ENCODE results near the gene CCDC81. TPM values are rescaled to one million over a fixed set of nuclear protein-coding genes. Genes with fewer than 3 reads are reported as not detected.
"Not testable (repeated sequence)": the region's sequence is repeated elsewhere in the genome, so short reads cannot be mapped to it uniquely, and the experiment has no call there.

The CCDC81 gene
- 1 to 10 TPM in 1 of 2 donors, under 1 TPM in 1; 0.67 to 2.8 TPM for total RNA-seq

DNA sequence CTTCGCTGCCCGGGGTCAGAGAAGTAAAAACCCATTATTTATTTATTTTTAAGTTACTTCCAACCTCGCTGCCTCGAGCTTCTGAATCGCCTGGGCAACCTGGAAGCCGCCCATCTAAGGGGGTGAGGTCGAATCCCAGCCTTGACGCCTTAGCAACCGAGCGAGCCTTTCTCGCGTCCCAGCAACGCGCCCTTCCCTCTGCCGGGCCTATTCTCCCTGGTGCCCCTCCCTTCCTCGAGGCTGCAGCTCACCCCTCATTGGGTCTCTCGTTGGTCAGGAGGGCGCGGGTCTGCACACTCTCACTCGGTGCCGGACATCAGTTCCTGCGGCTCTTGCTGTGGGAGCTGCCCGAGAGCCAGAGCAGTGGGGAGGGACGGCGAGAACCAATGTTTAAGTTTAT, at the start of gene CCDC81:
Gene CCDC81 (plus strand): TSS at position 302 of the 400 bp plus-strand sequence. CDS start 277 bp downstream, outside the sequence.
- H3K4me3 Mint-ChIP-seq, result no peak within 1 kb of the TSS
- H3K9me3 Mint-ChIP-seq, result peaks cover 4% of the 10 kb centered on the region
- DNase-seq (ENCODE audit: low spot score) (no peak), ATAC-seq (no peak)
- H3K4me1 Mint-ChIP-seq (ENCODE audit: low read depth in 2 of 2), result peaks cover 0 to 18% of the 10 kb centered on the region in 2 donors
- H3K27ac Mint-ChIP-seq, result no peak within 1 kb of the TSS
- H3K27me3 Mint-ChIP-seq, result peaks cover 7 to 14% of the 10 kb centered on the region in 2 donors
- H3K36me3 Mint-ChIP-seq, result no peaks in the 10 kb centered on the region

DNA sequence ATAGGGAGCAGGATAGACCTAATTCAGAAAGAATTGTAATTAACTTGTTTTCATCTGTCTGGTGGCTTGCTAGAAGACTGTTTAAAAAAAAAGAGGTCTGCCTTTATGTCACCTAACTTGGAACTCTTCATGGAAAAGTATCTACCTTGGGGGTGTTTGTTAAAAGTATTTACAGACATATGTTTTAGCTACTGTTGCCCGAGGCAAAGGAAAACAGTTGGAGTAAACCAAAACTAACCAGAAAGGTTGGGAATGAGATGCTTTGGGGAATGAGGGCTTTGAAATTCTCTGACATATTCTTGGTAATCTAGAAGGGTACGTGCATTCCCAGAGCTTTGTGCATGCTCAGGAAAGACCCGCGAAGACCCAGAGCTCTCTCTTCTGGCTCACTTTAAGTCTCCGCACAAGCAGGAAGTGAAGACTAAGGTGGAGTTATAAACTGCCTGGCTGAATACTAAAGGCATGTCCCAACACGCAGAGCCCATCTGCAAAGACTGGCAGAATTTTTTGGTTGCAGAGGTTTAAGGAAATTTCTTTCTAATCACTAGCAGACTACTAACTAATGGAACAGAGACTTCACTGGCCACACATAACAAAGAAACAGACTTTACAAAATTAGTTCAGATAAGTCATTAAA, 39.4 kb upstream of the CCDC81 start:
- Mint-ChIP-seq H3K27ac (peak overlapping the region in 1 of 2 donors; percentile 5), H3K9me3 (no peaks in the 10 kb centered on the region), H3K4me3 (no peak overlapping the region), H3K27me3 (no peaks in the 10 kb centered on the region), H3K4me1 (ENCODE audit: low read depth in 2 of 2) (peaks cover 10 to 14% of the 10 kb centered on the region in 2 donors), H3K36me3 (peaks cover 18% of the 10 kb centered on the region)
- DNase-seq (ENCODE audit: low spot score), result no peak
- ATAC-seq, result no peak

DNA sequence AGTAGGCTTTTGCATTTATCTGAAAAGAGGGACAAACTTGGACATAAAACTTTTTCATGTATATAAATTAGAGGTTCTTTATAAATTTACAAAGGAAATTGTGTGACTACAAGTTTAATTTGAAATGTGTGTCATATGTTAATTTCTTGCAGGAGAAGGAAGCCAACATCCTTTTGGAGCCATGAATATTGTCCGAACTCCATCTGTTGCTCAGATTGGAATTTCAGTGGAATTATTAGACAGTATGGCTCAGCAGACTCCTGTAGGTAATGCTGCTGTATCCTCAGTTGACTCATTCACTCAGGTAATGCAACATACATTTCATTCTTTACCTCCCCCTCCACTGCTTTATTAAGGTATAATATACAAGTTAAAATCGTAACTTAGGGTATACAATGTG, 37.5 kb upstream of the CCDC81 start:
- DNase-seq (ENCODE audit: low spot score), result no peak
- Mint-ChIP-seq H3K4me3 (no peak overlapping the region), H3K27ac (no peak overlapping the region), H3K4me1 (ENCODE audit: low read depth in 2 of 2) (peaks cover 18 to 25% of the 10 kb centered on the region in 2 donors), H3K36me3 (peaks cover 18% of the 10 kb centered on the region), H3K27me3 (no peaks in the 10 kb centered on the region), H3K9me3 (no peaks in the 10 kb centered on the region)
- no peak for ATAC-seq

DNA sequence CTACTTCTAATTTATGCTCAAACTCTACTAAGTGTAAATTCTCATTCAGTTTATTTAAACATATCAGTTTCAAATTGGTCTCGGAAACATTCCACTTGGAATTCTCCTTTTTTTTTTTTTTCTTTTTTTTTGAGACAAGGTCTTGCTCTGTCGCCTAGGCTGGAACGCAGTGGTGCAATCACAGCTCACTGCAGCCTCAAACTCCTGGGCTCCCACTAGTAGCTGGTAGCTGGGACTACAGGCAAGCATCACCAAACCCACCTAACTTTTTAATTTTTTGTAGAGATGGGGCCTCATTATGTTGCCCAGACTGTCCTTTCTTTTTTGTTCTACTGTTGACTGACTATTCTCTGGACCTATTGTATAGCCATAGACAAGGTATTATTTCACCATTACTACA, 33.3 kb upstream of the CCDC81 start:
- DNase-seq (ENCODE audit: low spot score) (no peak), ATAC-seq (no peak)
- H3K4me1 Mint-ChIP-seq (ENCODE audit: low read depth in 2 of 2), result peaks cover 15% of the 10 kb centered on the region in 2 donors
- no peak overlapping the region for H3K4me3 Mint-ChIP-seq
- H3K9me3 Mint-ChIP-seq, result no peaks in the 10 kb centered on the region
- peaks cover 14% of the 10 kb centered on the region for H3K36me3 Mint-ChIP-seq
- H3K27me3 Mint-ChIP-seq, result no peaks in the 10 kb centered on the region
- H3K27ac Mint-ChIP-seq, result peak overlapping the region in 1 of 2 donors; percentile 59

DNA sequence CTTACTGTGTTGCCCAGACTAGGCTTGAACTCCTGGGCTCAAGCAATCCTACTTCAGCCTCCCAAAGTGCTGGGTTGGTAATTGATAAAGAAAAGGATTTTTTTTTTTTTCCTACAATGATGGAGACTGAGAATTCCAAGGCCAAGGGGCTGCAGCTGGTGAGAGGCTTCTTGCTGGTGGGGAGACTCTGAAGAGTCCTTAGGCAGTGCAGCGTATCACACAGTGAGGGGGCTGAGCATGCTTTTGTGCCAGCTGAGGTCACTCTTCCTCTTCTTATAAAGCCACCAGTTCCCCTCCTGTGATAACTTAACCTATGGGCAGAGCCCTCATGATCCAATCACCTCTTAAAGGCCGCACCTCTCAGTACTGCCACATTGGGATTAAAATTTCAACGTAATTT, 28.2 kb upstream of the CCDC81 start:
- Mint-ChIP-seq H3K27ac (no peak overlapping the region), H3K9me3 (no peaks in the 10 kb centered on the region), H3K4me1 (ENCODE audit: low read depth in 2 of 2) (peaks cover 3 to 4% of the 10 kb centered on the region in 2 donors), H3K4me3 (no peak overlapping the region), H3K36me3 (peaks cover 5% of the 10 kb centered on the region), H3K27me3 (no peaks in the 10 kb centered on the region)
- DNase-seq (ENCODE audit: low spot score) (no peak), ATAC-seq (no peak)

DNA sequence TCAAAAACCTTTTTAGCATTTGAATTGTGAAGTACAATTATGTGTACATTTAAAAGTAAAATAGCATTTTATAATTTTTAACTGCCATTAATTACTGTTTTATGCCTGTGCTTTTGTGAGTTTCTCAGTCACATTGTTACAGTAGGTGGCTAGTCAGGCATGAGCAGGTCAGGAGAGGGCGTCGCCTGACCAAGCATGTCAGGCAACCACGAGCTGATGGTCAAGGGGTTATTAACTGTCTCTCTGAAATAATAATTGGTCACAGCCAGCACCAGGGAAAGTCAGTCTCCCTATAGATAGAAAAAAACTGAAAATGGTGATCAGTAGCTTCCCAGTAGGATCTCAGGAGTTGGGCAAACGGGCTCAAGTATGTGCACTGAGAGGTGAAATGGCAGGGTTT, 19.4 kb upstream of the CCDC81 start:
- no peak overlapping the region for H3K4me3 Mint-ChIP-seq
- H3K27ac Mint-ChIP-seq, result no peak overlapping the region
- DNase-seq (ENCODE audit: low spot score) (no peak), ATAC-seq (no peak)
- no peaks in the 10 kb centered on the region for H3K27me3 Mint-ChIP-seq
- no peaks in the 10 kb centered on the region for H3K4me1 Mint-ChIP-seq (ENCODE audit: low read depth in 2 of 2)
- no peaks in the 10 kb centered on the region for H3K36me3 Mint-ChIP-seq
- H3K9me3 Mint-ChIP-seq, result no peaks in the 10 kb centered on the region

DNA sequence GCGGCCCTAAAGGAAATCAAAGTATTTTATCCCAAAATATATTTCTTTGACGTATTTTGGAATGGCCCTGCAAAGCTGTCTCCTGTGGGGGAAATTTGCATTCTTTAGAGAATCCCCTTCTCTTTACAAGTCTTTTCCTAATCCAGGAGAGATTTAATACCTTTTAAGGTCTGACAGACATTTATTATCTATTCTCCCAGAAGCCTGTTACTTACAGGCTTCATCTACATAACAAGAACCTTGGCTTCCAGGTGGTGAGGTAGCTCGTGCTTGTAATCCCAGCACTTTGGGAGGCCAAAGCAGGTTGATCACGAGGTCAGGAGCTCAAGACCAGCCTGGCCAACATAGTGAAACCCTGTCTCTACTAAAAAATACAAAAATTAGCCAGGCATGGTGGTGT, 17.3 kb upstream of the CCDC81 start:
- ATAC-seq; H3K4me3 Mint-ChIP-seq; H3K27me3 Mint-ChIP-seq; H3K9me3 Mint-ChIP-seq; H3K36me3 Mint-ChIP-seq; H3K27ac Mint-ChIP-seq; H3K4me1 Mint-ChIP-seq (ENCODE audit: low read depth in 2 of 2); DNase-seq (ENCODE audit: low spot score): not testable (repeated sequence)

DNA sequence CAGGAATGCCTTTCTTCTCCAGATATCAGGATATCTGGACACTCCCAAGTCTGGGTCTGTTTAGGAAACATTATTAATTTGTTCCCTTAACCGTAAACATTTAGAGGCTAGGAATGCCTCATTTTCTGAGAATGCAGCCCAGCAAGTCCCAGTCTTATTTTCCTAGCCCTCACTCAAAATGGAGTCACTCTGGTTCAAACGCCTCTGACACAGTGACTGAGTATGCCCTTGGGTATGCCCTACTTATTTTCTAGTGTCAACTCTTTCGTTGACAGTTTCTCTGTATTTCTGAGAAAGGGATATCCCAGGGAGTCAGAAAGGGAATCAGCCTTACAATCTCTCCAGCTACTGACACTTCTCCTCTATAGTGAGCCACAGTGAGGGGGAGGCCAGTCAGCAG, 16.0 kb upstream of the CCDC81 start:
- no peaks in the 10 kb centered on the region for H3K36me3 Mint-ChIP-seq
- no peaks in the 10 kb centered on the region for H3K27me3 Mint-ChIP-seq
- H3K9me3 Mint-ChIP-seq, result no peaks in the 10 kb centered on the region
- ATAC-seq, result no peak
- H3K4me1 Mint-ChIP-seq (ENCODE audit: low read depth in 2 of 2), result peaks cover 0 to 4% of the 10 kb centered on the region in 2 donors
- H3K27ac Mint-ChIP-seq, result no peak overlapping the region
- H3K4me3 Mint-ChIP-seq, result no peak overlapping the region
- no peak for DNase-seq (ENCODE audit: low spot score)

DNA sequence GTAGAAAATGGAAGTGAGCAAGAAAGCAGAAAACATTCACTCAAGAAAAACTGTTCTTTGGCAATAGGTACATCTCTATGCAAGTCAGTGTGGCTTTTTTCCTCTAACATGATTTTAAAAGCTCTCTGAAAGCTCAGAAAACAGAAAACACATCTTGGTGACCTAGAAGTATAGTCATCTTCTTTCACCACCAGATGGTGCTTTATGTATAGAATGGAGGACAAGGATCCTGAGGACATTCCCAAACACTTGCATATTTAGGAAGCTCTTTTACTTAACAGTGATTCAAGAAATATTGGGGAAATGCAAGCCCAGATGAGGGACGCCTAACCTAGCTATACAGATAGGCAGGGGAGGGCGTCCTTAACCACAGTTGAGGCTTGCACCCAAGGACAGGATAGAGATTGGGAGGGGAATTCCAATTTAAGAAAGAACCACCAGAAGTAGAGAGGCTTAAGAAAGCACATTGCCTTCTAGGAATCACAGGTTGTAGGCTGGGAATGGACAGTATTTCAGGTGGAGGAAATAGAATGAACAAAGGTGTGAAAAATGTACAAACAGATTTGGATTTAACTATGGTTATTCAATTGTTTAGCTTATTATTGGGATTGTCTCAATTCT, 13.8 kb upstream of the CCDC81 start:
- Mint-ChIP-seq H3K36me3 (no peaks in the 10 kb centered on the region), H3K27ac (no peak overlapping the region), H3K4me1 (ENCODE audit: low read depth in 2 of 2) (peaks cover 0 to 4% of the 10 kb centered on the region in 2 donors), H3K27me3 (no peaks in the 10 kb centered on the region), H3K9me3 (no peaks in the 10 kb centered on the region), H3K4me3 (no peak overlapping the region)
- no peak for DNase-seq (ENCODE audit: low spot score)
- ATAC-seq, result no peak

DNA sequence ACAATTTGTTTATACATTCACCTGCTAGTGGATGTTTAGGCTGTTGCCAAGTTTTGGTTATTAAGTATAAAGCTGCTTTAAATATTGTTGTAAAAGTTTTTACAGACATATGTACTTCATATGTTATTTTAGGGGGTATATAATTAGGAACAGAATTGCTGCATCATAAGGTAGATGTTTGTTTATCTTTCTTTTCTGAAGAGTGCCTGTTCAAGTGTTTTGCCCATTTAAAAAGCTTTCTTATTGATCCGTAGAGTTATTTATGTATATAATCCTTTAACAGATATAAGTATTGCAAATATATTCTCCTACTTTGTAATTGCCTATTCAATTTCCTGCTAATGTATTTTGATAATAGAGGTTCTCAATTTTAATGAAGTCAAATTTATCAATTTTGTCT, 11.3 kb upstream of the CCDC81 start:
- H3K27ac Mint-ChIP-seq, result no peak overlapping the region
- ATAC-seq (no peak), DNase-seq (ENCODE audit: low spot score) (no peak)
- peaks cover 0 to 4% of the 10 kb centered on the region in 2 donors for H3K4me1 Mint-ChIP-seq (ENCODE audit: low read depth in 2 of 2)
- no peaks in the 10 kb centered on the region for H3K9me3 Mint-ChIP-seq
- H3K4me3 Mint-ChIP-seq, result no peak overlapping the region
- H3K36me3 Mint-ChIP-seq, result no peaks in the 10 kb centered on the region
- H3K27me3 Mint-ChIP-seq, result no peaks in the 10 kb centered on the region

DNA sequence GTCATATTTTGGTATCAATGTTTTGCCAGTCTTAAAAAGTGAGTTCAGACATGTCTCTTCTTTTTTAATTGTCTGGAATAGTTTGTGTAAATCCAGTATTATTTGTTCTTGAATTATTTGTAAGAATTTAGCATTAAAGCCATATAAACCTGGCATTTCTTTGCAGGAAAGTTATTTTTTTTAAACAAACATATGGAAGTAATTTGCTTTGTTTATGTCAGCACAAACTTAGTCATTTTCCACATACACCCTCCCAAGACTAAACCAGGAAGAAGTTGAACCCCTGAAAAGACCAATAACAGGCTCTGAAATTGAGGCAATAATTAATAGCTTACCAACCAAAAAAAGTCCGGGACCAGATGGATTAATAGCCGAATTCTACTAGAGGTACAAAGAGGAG, 9.1 kb upstream of the CCDC81 start:
- no peak overlapping the region for H3K4me3 Mint-ChIP-seq
- H3K36me3 Mint-ChIP-seq, result no peaks in the 10 kb centered on the region
- no peaks in the 10 kb centered on the region for H3K27me3 Mint-ChIP-seq
- no peaks in the 10 kb centered on the region for H3K9me3 Mint-ChIP-seq
- no peak for ATAC-seq
- H3K4me1 Mint-ChIP-seq (ENCODE audit: low read depth in 2 of 2), result peaks cover 0 to 9% of the 10 kb centered on the region in 2 donors
- no peak for DNase-seq (ENCODE audit: low spot score)
- no peak overlapping the region for H3K27ac Mint-ChIP-seq

DNA sequence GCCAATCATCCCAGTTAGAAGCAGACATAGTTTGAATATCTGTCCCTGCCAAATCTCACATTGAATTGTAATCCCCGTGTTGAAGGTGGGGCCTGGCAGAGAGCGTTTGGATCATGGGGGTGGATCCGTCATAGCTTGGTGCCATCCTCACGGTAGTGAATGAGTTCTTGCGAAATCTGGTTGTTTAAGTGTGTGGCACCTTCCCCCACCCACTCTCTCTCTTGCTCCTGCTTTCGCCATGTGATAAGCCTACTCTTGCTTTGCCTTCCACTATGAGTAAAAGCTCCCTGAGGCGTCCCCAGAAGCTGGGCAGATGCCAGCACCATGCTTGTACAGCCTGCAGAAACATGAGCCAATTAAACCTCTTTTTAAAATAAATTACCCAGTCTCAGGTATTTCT, 5.0 kb upstream of the CCDC81 start:
- H3K27me3 Mint-ChIP-seq, result peaks cover 7% of the 10 kb centered on the region in 2 donors
- H3K9me3 Mint-ChIP-seq, result peaks cover 4% of the 10 kb centered on the region
- H3K27ac Mint-ChIP-seq, result no peak overlapping the region
- ATAC-seq (no peak), DNase-seq (ENCODE audit: low spot score) (no peak)
- peaks cover 0 to 18% of the 10 kb centered on the region in 2 donors for H3K4me1 Mint-ChIP-seq (ENCODE audit: low read depth in 2 of 2)
- H3K36me3 Mint-ChIP-seq, result no peaks in the 10 kb centered on the region
- no peak overlapping the region for H3K4me3 Mint-ChIP-seq

DNA sequence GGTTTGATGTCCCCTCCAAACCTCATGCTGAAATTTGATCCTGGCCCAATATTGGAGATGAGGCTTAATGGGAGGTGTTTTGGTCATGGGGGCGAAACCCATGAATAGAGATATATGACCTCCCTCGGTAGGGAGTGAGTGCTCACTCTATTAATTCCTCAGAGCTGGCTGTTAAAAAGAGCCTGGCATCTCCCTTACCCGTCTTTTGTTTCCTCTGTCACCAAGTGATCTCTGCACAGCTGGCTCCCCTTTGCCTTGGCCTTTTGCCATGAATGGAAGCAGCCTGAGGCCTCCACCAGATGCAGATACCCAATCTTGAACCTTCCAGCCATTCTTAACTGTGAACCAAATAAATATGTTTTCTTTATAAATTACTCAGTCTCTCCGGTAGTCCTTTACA, 4.5 kb upstream of the CCDC81 start:
- peaks cover 4% of the 10 kb centered on the region for H3K9me3 Mint-ChIP-seq
- ATAC-seq, result no peak
- no peak overlapping the region for H3K27ac Mint-ChIP-seq

DNA sequence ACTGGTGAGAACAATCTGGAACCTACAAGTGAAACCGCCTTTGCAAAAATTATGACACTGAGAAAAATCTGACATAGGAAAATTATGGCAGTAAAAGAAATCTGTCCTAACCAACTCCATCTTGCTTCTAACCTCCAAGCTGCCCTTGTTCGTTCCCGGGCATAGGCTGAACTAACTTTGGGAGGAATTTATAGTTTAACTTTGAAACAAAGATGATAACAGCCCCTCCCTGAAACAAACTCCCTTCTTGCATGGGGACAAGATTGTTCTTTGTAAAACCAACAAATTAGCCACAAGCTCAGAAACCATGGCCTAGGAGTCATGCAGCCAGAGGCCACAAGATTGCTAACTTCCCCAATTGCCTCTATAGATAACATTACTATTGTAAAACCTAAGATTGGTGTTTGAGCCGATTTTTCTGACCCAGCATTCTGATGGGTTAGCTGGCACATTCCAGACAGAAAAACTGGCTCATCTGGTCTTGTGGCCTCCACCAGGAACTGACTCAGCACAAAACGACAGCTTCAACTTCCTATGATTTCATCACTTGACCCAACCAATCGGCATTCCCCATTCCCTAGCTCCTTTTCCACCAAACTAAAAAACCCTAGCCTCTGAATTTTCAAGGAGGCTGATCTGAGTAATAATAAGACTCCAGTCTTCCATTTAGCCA, 3.6 kb upstream of the CCDC81 start:
- no peak for DNase-seq (ENCODE audit: low spot score)
- peak overlapping the region in 1 of 2 donors; percentile 40 for H3K27ac Mint-ChIP-seq
- peaks cover 0 to 18% of the 10 kb centered on the region in 2 donors for H3K4me1 Mint-ChIP-seq (ENCODE audit: low read depth in 2 of 2)
- ATAC-seq, result peak in 1 of 2 donors; percentile 24
- no peaks in the 10 kb centered on the region for H3K36me3 Mint-ChIP-seq
- no peak overlapping the region for H3K4me3 Mint-ChIP-seq
- peaks cover 7 to 10% of the 10 kb centered on the region in 2 donors for H3K27me3 Mint-ChIP-seq
- H3K9me3 Mint-ChIP-seq, result peaks cover 4% of the 10 kb centered on the region

More for the DNA sequence above, 4.5 kb upstream of the CCDC81 start:
- H3K4me3 Mint-ChIP-seq, result no peak overlapping the region
- H3K27me3 Mint-ChIP-seq, result peaks cover 7% of the 10 kb centered on the region in 2 donors
- peaks cover 0 to 18% of the 10 kb centered on the region in 2 donors for H3K4me1 Mint-ChIP-seq (ENCODE audit: low read depth in 2 of 2)
- no peaks in the 10 kb centered on the region for H3K36me3 Mint-ChIP-seq
- DNase-seq (ENCODE audit: low spot score), result no peak
